ENCODE data around the gene ATAD5. TPM values are rescaled to one million over a fixed set of nuclear protein-coding genes. Genes with fewer than 3 reads are reported as not detected.
"Not testable (repeated sequence)": the region's sequence is repeated elsewhere in the genome, so short reads cannot be mapped to it uniquely, and the experiment has no call there.

Gene ATAD5
- total RNA-seq, 2 donors from 2014 or later, result 0.92 to 1.2 TPM

DNA sequence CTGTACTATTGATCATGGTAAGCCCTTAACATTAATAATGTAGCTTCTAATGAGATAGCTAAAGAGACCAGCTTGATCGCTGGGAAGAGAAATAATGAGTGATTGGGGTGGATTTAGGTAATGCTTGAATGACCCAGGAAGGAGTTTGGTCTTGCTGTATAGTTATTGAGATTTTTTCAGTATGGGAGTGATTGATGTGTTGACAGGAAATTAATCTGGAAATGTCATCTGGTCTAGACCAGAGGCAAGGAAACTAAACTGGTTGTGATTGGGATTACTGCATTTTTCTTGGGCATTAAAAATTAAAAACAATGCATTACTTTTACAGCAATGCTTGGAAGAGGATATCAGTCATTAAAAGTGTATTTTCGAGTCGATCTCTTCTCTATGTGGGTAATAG lies 62.5 kb downstream of the ATAD5 start:
- DNase-seq (no peak), ATAC-seq (no peak)
- intact Hi-C loops (cut with DNase I), result no loop called here

DNA sequence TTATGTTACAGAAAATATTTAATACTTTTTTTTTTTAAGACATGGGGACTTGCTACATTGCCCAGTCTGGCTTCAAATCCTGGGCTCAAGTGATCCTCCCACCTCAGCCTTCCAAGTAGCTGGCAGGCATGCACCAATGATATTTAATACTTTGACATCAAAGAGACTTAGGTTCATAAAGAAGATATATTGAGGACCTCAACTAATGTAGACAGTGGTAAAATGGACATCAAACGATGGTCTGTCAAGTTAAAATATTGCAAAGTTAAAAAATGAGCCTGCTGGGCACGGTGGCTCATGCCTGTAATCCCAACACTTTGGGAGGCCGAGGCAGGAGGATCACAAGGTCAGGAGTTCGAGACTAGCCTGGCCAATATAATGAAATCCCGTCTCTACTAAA lies 65.5 kb downstream of the ATAD5 start:
- no peak for ATAC-seq
- DNase-seq, result no peak
- intact Hi-C loops (cut with DNase I), result no loop called here

DNA sequence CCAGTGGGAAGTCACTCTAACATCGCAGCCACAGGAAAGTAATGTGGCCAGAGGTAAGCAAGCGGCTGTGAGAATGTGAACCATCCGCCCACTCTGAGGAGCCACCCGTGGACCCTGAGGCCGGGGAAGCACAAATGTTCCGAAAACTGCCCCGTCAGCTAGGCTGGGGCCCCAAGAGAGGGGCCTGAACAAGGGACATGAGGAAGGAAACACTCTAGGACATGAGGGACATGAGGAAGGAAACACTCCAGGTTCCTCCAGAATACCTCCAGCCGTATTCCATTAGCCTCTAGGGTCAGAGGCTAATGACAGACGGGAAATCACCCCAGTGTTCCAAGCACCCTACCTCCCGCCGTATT lies 74.0 kb downstream of the ATAD5 start:
- DNase-seq (no peak), ATAC-seq (peak; percentile 42 to 58)
- intact Hi-C loops (cut with DNase I), result no loop called here

DNA sequence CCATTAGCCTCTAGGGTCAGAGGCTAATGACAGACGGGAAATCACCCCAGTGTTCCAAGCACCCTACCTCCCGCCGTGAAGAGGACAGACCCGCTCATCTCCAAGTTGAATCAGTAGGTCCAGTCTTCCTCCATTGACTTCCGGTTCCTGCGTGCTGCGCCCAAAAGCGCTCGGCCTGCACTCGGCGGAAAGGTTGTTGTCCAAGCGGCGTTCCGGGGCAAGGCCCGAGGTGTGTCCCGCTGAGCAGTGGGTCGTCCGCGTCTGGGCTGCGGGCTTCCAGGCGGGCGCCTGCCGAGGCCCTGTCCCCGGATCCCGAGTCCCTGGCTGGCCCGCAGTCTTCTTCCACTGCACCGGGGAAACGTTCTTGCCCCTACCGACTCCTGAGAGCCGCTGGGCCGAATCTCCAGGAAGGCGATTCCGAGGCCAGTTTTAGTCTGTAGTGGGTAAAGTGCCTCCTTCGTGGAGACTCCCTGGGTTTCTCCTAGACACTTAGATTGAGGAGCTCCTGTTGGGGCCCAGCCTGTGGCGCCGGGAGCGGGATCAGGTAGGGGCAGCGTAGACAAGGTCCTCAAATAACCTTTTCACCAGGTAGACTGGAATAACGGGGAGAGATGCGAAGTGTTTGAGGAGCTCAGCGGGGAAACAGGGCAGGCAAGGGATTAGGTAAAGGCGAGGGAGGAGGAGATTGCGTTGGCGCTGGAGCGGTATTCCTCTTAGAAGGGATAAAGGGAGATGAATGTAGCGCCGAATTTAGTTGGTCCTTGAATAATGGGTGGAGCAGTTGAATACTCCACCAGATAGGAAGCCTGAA lies 74.5 kb downstream of the ATAD5 start, which contains the start of gene TEFM:
Gene TEFM, minus strand, starts transcription at position 138 of the 811 bp plus-strand sequence. Its CDS starts 40 bp downstream, at position 98.
- peak; percentile 92 for DNase-seq
- intact Hi-C loops (cut with DNase I), result no loop called here
- ATAC-seq, result peak; percentile 98 to 99

DNA sequence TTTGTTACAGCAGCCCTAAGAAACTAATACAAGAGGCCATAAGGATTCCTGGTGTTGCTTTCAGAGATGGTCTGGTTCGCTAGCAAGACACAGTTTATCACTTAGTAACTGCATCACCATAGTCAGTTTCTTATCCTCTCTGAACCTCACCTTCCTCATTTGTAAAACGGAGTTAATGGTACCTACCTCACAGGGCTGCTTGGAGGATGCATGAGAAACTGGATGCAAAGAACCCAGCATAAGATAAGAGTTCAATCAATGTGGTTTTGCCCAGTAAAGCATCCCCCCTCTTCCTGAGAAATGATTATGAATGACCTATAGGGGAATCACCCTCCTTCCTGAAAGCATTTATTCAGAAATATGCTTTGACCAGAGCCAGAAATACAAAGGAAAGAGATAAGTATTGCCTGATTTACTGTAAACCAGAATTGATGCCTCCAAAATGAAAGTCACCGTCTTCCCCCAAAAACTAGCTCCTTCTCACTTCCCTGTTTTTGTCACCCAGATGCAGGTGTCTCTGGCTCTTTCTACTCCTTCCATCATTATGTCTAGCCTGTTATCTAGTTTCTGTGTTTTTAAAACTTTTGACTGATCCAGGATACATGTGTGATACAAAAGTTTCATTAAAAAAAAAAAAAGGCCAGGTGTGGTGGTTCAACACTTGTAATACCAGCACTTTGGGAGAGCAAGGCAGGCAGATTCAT lies 77.1 kb downstream of the ATAD5 start:
- DNase-seq (no peak), ATAC-seq (no peak)
- intact Hi-C loops (cut with DNase I), result no loop called here

DNA sequence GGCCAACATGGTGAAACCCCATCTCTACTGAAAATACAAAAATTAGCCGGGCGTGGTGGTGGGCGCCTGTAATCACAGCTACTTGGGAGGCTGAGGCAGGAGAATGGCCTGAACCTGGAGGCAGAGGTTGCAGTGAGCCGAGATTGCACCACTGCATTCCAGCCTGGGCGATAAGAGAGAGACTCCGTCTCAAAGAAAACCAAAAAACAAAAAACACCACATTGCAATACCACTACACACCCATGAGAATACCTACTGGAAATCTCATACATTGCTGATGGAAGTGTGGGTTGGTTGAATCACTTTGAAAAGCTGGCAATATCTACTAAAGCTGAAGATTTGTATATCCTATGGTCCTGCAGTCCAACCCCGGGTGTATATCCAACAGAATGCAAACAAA lies 78.4 kb downstream of the ATAD5 start:
- ATAC-seq; intact Hi-C loops (cut with DNase I): not testable (repeated sequence)

DNA sequence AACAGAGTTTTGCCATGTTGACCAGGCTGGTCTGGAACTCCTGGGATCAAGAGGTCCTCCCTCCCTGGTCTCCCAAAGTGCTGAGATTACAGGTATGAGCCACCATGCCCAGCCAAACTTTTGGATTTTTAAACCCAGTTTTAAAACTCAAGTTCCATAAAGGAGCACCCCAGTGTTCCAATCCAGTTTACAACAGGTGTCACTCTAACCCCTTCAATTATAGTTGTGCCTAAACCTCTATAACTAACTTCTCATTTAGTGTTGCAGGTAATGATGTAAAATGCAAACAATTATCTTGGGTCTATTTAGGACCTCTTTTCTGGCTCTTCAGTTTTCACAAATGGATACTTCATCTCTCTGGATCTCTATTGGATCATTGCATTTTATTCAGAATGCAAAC lies 82.2 kb downstream of the ATAD5 start:
- intact Hi-C loops (cut with DNase I), result no loop called here
- ATAC-seq, result no peak
- DNase-seq, result no peak

More for the DNA sequence above, 78.4 kb downstream of the ATAD5 start:
- DNase-seq, result not testable (repeated sequence)

DNA sequence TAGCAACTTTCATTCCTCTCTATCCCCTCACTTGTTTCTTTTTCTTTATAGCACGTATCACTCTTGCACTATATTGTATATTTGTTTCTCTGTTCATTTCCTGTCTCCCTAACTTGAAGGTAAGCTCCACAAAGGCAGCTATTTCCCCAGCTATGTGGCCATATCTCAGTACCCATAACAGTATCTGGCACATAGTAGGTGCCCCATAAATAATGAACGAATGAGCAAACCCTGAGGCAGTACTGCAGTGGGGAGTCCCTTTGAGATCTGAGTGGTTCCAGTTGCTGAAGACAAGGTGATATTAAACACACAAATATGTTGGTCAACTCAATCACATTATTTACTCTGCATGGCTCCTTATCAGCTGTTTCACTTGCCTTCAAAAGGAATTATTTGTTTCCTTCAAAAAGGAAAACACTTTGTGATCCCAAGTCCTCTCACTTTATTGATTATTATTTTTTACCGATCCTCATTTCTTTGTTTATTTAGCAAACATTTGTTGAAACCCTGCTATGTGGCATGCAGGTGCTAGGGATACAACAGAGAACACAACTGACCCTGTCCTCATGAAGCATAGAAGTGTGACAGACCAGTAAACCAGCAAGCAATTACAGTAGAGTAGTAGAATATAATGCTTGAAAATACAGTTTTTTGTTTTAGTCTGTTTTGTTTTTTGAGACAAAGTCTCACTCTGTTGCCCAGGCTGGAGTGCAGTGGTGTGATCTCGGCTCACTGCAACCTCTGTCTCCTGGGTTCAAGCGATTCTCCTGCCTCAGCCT lies 84.3 kb downstream of the ATAD5 start:
- ATAC-seq (no peak), DNase-seq (no peak)
- intact Hi-C loops (cut with DNase I), result no loop called here

DNA sequence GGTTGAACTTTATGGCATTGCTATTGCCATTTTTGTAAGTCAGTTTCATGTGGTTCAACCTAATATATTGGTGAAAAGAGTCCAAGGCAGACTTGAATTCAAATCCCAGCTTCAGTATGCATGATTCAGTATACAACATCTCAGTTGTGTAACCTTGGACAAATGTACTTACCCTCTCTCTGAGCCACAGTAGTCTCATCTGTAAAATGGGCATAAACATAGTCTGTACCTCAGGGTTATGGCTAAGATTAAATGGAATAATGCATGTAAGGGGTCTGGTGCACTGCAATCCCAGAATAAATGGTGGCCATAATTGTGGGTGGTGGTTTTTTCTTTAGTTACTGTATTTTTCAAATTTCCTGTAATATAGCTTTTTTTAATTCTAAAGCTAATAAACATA lies 85.3 kb downstream of the ATAD5 start:
- DNase-seq (no peak), ATAC-seq (no peak)
- intact Hi-C loops (cut with DNase I), result no loop called here

DNA sequence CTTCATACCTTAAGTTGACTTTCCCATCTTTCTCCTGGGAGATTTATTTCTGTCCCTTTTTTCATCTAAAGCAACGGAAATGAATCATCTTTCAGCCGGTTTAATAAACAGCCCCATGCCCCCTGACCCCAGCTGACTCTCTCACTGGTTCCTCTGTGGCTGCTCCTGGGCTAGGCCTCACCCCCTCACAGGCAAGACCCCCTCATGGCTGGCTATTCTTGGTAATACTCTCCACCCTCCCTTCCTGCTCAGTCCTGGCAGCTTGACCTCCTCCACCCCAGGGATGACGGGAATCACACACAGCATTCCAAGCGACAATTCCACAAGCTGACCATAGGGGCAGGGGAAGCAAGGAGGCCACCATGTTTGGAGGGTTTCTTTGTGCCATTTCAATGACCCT lies 88.5 kb downstream of the ATAD5 start:
- peak in 1 of 2 donors; percentile 4 for ATAC-seq
- intact Hi-C loops (cut with DNase I), result no loop called here
- DNase-seq, result peak; percentile 36

DNA sequence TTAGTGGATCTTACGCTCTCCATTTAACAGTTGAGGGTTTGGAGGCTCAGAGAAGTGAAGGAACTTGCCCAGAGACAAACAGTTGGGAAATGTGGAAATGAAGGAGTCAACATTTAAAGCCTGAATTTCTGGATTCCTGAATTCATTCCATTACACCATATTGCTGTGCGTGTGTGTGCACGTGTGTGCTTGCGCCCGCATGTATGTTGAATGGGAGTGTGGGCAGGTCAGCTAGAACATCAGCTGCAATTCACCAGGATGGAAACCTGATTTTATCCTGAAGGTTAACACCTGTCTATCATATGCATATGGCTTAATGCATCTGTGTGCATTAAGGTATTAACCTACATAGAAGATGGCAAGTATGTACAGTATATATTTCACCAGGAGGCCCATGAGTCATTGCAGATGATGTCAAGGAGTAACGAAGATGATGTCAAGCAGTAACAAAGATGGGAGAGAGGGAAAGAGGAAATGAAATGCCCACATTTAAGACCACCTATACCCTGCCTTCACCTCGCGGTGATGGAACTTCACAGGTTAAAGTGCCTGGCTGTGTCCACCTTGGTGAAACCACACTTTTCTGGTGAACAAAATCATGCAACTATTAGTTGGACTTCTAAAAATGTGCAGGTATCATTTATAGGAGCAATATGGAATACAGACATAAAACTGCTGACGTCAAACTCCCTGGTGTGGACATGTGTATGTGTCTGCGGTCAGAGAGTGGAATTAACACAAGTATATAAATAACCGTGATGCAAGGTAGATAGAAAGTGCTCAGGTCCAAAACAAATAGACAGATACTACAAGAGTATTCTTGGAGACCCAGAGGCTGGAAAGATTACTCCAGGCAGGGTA lies 89.1 kb downstream of the ATAD5 start:
- no peak for ATAC-seq
- intact Hi-C loops (cut with DNase I), result no loop called here

DNA sequence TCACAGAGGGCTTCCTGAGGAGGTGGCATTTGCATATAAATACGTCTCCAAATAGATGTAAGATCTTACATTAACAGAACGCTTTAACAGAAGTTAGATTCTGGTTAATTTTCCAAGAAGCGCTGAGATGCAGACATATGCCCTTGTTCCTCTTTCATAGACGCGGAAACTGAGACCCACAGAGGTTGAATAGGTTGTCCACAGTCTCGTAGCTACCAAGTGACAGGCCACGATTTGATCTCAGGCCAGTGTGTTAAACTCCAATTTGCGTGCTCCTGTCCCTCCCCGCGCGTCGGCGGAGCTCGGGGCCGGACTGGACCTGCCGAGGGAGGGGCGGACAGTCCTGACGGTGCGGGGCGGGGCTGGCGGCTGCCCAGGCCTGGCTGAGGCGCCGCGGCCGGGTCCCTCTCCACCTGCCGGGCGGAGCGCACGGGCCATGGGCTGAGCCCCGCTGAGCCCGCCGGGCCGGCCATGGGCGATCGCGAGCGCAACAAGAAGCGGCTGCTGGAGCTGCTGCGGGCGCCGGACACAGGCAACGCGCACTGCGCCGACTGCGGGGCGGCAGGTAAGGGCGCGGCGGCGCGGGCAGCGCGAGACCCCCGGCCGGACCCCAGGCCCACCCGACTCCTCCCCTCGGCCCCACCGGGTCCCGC lies 89.9 kb downstream of the ATAD5 start, which contains the start of gene ADAP2:
Gene ADAP2, plus strand, starts transcription at position 402 of the 653 bp plus-strand sequence. Its CDS starts 70 bp downstream, at position 472.
- intact Hi-C loops (cut with DNase I), result no loop called here
- DNase-seq (peak; percentile 62), ATAC-seq (peak; percentile 87 to 92)

More for the DNA sequence above, 89.1 kb downstream of the ATAD5 start:
- no peak for DNase-seq

DNA sequence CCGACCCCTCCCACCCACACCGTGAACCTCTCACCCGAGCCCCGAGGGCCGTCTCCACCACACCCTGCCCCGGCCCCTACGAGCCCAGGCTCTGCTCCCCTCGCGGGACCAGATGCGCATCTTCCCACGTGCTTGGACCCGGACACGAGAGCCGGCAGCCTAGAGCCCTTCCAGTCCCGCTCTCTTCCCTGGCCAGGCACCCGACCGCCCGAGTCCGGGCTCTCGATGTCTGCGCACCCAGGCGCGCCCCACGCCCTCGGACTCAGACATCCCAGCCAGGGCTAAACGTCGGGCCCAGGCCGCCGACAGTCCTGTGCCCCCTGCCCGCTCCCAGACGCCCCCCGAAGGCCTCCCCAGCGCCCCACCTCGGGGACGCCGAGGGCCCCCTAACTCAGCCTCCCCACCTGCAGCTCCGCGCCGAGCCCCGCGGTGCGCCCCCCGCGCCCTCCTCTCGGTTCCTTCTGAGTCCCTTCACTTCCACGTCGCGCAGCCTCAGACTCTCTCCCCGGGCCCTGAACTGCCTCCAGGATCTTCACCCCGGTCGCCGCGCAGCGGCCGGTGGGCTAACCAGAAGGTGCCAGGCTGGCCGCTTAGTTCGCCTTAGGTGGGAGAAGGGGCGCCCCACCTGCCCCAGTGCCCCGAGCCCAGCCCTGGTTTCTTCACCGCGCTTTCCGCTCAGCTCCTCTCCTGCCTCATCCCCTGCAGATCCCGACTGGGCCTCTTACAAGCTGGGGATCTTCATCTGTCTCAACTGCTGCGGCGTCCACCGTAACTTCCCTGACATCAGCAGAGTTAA lies 90.7 kb downstream of the ATAD5 start:
- intact Hi-C loops (cut with DNase I), result no loop called here

DNA sequence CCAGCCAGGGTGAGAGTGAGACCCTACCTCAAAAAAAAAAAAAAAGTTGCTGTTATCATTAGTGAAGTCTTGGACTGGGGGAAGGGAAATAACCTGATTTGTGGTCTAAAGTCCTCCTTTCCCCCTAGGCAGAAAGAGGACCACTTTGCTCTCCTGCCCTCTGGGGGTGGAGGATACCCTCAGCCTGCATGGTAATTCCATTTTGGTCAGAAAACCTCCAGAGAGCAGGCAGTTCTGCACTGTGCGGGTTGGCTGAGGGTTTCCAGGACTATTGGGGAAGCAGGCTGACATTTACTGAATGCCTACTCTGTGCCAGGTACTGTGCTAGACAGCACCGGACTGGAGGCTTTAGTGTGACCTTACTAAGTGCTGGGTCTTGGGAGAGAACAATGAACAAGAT lies 92.6 kb downstream of the ATAD5 start:
- intact Hi-C loops (cut with DNase I), result no loop called here
- DNase-seq (no peak), ATAC-seq (no peak)

More for the DNA sequence above, 90.7 kb downstream of the ATAD5 start:
- ATAC-seq, result peak; percentile 45 to 56
- DNase-seq, result peak; percentile 31

DNA sequence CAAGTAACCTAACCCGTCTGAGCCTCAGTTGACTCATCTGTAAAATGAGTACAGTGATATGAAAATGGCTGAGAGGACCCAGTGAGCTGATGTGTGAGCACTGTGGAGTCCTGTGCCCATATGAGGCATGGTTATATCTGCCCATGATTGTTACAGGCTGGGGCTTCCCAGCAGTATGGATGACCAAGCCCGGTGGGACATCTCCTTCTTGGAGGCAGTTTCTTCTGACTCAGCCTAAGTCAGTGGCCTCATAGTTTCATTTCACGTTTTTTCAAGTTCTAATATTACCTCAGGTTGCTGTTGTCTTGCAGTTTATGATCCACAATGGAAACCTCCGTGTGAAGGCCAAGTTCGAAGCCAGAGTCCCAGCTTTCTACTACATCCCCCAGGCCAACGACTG lies 94.8 kb downstream of the ATAD5 start:
- ATAC-seq (no peak), DNase-seq (no peak)
- intact Hi-C loops (cut with DNase I), result no loop called here

DNA sequence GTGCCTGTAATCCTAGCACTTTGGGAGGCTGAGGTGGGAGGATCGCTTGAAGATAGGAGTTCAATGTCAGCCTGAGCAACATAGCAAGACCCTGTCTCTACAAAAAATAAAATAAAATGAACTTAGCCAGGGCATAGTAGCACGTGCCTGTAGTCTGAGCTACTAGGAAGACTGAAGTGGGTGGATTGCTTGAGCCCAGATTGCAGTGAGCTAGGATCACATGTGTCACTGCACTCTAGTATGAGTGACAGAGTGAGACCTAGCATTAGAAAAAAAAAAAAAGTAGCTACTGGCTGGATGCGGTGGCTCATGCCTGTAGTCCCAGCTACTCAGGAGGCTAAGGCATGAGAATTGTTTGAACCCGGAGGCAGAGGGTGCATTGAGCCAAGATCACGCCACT lies 96.0 kb downstream of the ATAD5 start:
- no peak for DNase-seq
- ATAC-seq, result no peak
- intact Hi-C loops (cut with DNase I), result no loop called here

DNA sequence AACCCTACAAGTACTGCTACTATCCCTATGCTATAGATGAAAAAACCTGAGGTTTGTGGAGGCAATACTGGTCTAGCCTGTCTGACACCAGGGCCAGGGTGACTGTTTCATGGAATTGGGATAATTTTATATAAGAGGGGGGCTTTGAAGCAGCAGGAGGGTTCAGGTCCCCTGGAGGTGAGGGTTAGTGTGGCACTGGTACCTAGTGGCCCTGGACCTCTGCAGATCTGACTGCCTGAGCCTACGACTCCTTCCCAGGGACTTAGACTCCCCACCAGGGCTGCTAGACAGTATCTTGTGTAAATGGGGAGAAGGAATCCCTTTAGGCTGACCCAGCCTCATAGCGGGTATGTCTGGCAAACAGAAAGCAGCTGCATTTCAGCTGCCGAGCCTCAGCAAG lies 96.8 kb downstream of the ATAD5 start:
- intact Hi-C loops (cut with DNase I), result no loop called here
- DNase-seq (no peak), ATAC-seq (no peak)
